Measurements from ENCODE around the gene CLECL1.
"Not testable (repeated sequence)": the region's sequence is repeated elsewhere in the genome, so short reads cannot be mapped to it uniquely, and the experiment has no call there.

The CLECL1 gene

GRCh38 chr12:9692909-9693308 lies 40.0 kb downstream of the CLECL1 start:
- FAIRE-seq, result no peak

GRCh38 chr12:9687228-9687627 lies 45.7 kb downstream of the CLECL1 start:
- no peak for FAIRE-seq

GRCh38 chr12:9685915-9686314 lies 47.0 kb downstream of the CLECL1 start:
- FAIRE-seq, result no peak

GRCh38 chr12:9685366-9685765 lies 47.5 kb downstream of the CLECL1 start:
- not testable (repeated sequence) for FAIRE-seq

GRCh38 chr12:9682949-9683348 lies 49.9 kb downstream of the CLECL1 start:
- not testable (repeated sequence) for FAIRE-seq

- not testable (repeated sequence) for FAIRE-seq
Measured at GRCh38 chr12:9682508-9682907, 50.4 kb downstream of the CLECL1 start.

- FAIRE-seq, result no peak
Measured at GRCh38 chr12:9674226-9674590, 58.7 kb downstream of the CLECL1 start.

GRCh38 chr12:9673404-9674225 lies 59.3 kb downstream of the CLECL1 start:
- FAIRE-seq, result no peak
